ENCODE measurements around the gene INSR. TPM values are rescaled to one million over a fixed set of nuclear protein-coding genes. Genes with fewer than 3 reads are reported as not detected.

Gene INSR
- total RNA-seq, 1 donor from 2014 or later, result 7.9 TPM

GRCh38 chr19:7069904-7070226 is 224.3 kb downstream of the INSR start:
- Histone ChIP-seq H3K9ac (ENCODE audit: low read length) (peak overlapping the region; percentile 91), H3K4me2 (ENCODE audit: low read length) (peak overlapping the region; percentile 87), H3K4me1 (ENCODE audit: insufficient read depth, low read length) (peaks cover 5% of the 10 kb centered on the region), H3K9me3 (ENCODE audit: insufficient read depth, low read depth, low read length) (no peaks in the 10 kb centered on the region), H3K4me3 (ENCODE audit: insufficient read depth, low read depth, low read length) (peak overlapping the region; percentile 87), H4K20me1 (ENCODE audit: insufficient read depth, low read length) (peaks cover 4% of the 10 kb centered on the region), H3K79me2 (ENCODE audit: insufficient read depth, low read length) (peaks cover 20% of the 10 kb centered on the region), H2AFZ (ENCODE audit: low read depth, low read length) (peak overlapping the region; percentile 98), H3K27ac (ENCODE audit: low read depth, low read length) (peak overlapping the region; percentile 70), H3K36me3 (ENCODE audit: insufficient read depth, low read length) (peaks cover 16% of the 10 kb centered on the region), H3K27me3 (ENCODE audit: insufficient read depth, low read length) (no peaks in the 10 kb centered on the region)
- Mint-ChIP-seq H3K9me3 (ENCODE audit: unreplicated experiment) (peaks cover 7% of the 10 kb centered on the region), H3K27me3 (ENCODE audit: low read depth, unreplicated experiment) (no peaks in the 10 kb centered on the region), H3K4me1 (ENCODE audit: low read depth, unreplicated experiment) (peaks cover 5% of the 10 kb centered on the region), H3K4me3 (ENCODE audit: unreplicated experiment) (peak overlapping the region; percentile 94), H3K27ac (ENCODE audit: unreplicated experiment) (peak overlapping the region; percentile 58), H3K36me3 (ENCODE audit: low read depth, unreplicated experiment) (peaks cover 17% of the 10 kb centered on the region)
- FAIRE-seq, result no peak
- DNase-seq (ENCODE audit: low read depth), result no peak
- TF ChIP-seq EZH2 (IDR thresholded peaks at IDR 0.05; ENCODE audit: insufficient read depth, low read length), result no peak
- TF ChIP-seq, protein P1, sequence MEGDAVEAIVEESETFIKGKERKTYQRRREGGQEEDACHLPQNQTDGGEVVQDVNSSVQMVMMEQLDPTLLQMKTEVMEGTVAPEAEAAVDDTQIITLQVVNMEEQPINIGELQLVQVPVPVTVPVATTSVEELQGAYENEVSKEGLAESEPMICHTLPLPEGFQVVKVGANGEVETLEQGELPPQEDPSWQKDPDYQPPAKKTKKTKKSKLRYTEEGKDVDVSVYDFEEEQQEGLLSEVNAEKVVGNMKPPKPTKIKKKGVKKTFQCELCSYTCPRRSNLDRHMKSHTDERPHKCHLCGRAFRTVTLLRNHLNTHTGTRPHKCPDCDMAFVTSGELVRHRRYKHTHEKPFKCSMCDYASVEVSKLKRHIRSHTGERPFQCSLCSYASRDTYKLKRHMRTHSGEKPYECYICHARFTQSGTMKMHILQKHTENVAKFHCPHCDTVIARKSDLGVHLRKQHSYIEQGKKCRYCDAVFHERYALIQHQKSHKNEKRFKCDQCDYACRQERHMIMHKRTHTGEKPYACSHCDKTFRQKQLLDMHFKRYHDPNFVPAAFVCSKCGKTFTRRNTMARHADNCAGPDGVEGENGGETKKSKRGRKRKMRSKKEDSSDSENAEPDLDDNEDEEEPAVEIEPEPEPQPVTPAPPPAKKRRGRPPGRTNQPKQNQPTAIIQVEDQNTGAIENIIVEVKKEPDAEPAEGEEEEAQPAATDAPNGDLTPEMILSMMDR (IDR thresholded peaks at IDR 0.05; ENCODE audit: insufficient read depth, low read depth, low read length), result no peak

- Histone ChIP-seq H3K27me3 (ENCODE audit: insufficient read depth, low read length) (no peaks in the 10 kb centered on the region), H3K4me2 (ENCODE audit: low read length) (peak within 1 kb of the TSS; percentile 87), H3K79me2 (ENCODE audit: insufficient read depth, low read length) (peaks cover 20% of the 10 kb centered on the region), H3K27ac (ENCODE audit: low read depth, low read length) (peak within 1 kb of the TSS; percentile 70), H3K9me3 (ENCODE audit: insufficient read depth, low read depth, low read length) (no peaks in the 10 kb centered on the region), H3K4me3 (ENCODE audit: insufficient read depth, low read depth, low read length) (peak within 1 kb of the TSS; percentile 87), H2AFZ (ENCODE audit: low read depth, low read length) (peak within 1 kb of the TSS; percentile 98), H4K20me1 (ENCODE audit: insufficient read depth, low read length) (peaks cover 4% of the 10 kb centered on the region), H3K36me3 (ENCODE audit: insufficient read depth, low read length) (peaks cover 14% of the 10 kb centered on the region), H3K4me1 (ENCODE audit: insufficient read depth, low read length) (peaks cover 5% of the 10 kb centered on the region), H3K9ac (ENCODE audit: low read length) (peak within 1 kb of the TSS; percentile 91)
- H3K36me3 Mint-ChIP-seq (ENCODE audit: low read depth, unreplicated experiment), result peaks cover 15% of the 10 kb centered on the region
- peaks cover 5% of the 10 kb centered on the region for H3K4me1 Mint-ChIP-seq (ENCODE audit: low read depth, unreplicated experiment)
- H3K9me3 Mint-ChIP-seq (ENCODE audit: unreplicated experiment), result peaks cover 5% of the 10 kb centered on the region
- H3K27ac Mint-ChIP-seq (ENCODE audit: unreplicated experiment), result peak within 1 kb of the TSS; percentile 76
- H3K4me3 Mint-ChIP-seq (ENCODE audit: unreplicated experiment), result peak within 1 kb of the TSS; percentile 94
- FAIRE-seq (no peak), DNase-seq (ENCODE audit: low read depth) (peak; percentile 91)
- no peaks in the 10 kb centered on the region for H3K27me3 Mint-ChIP-seq (ENCODE audit: low read depth, unreplicated experiment)
- no peak for TF ChIP-seq EZH2 (IDR thresholded peaks at IDR 0.05; ENCODE audit: insufficient read depth, low read length)
- TF ChIP-seq, protein P1 (IDR thresholded peaks at IDR 0.05; ENCODE audit: insufficient read depth, low read depth, low read length), result no peak
These were observed 224.9 kb downstream of the INSR start, which contains the start of gene ZNF557 for GRCh38 chr19:7069042-7069903. Gene ZNF557 (plus strand): TSS chr19:7069703. CDS start chr19:7075075, 5,372 bp downstream.

DNA sequence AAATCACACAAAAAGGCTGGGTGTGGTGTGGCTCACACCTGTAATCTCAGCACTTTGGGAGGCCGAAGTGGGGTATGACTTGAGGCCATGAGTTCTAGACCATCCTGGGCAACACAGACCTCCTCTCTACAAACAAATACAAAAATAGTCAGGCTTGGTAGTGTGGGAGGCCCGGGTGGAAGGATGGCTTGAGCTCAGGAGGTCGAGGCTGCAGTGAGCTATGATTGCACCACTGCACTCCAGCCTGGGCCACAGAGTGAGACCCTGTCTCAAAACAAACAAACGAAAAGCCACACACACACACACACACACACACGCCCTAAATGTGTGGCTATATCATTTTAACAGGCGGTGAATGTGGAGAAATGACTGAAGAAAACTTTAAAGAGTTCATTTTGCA is 225.6 kb downstream of the INSR start:
- Histone ChIP-seq H3K36me3 (ENCODE audit: insufficient read depth, low read length) (peaks cover 13% of the 10 kb centered on the region), H3K4me3 (ENCODE audit: insufficient read depth, low read depth, low read length) (no peak overlapping the region), H3K4me2 (ENCODE audit: low read length) (peak overlapping the region; percentile 87), H4K20me1 (ENCODE audit: insufficient read depth, low read length) (peaks cover 4% of the 10 kb centered on the region), H3K79me2 (ENCODE audit: insufficient read depth, low read length) (peaks cover 20% of the 10 kb centered on the region), H3K4me1 (ENCODE audit: insufficient read depth, low read length) (peaks cover 5% of the 10 kb centered on the region), H2AFZ (ENCODE audit: low read depth, low read length) (peak overlapping the region; percentile 74), H3K9ac (ENCODE audit: low read length) (no peak overlapping the region), H3K9me3 (ENCODE audit: insufficient read depth, low read depth, low read length) (no peaks in the 10 kb centered on the region), H3K27me3 (ENCODE audit: insufficient read depth, low read length) (no peaks in the 10 kb centered on the region), H3K27ac (ENCODE audit: low read depth, low read length) (no peak overlapping the region)
- no peak overlapping the region for H3K27ac Mint-ChIP-seq (ENCODE audit: unreplicated experiment)
- peak overlapping the region; percentile 94 for H3K4me3 Mint-ChIP-seq (ENCODE audit: unreplicated experiment)
- H3K9me3 Mint-ChIP-seq (ENCODE audit: unreplicated experiment), result peaks cover 5% of the 10 kb centered on the region
- H3K4me1 Mint-ChIP-seq (ENCODE audit: low read depth, unreplicated experiment), result peaks cover 5% of the 10 kb centered on the region
- no peak for FAIRE-seq
- H3K27me3 Mint-ChIP-seq (ENCODE audit: low read depth, unreplicated experiment), result no peaks in the 10 kb centered on the region
- TF ChIP-seq EZH2 (IDR thresholded peaks at IDR 0.05; ENCODE audit: insufficient read depth, low read length), result no peak
- TF ChIP-seq, protein P1 (IDR thresholded peaks at IDR 0.05; ENCODE audit: insufficient read depth, low read depth, low read length), result no peak
- peaks cover 9% of the 10 kb centered on the region for H3K36me3 Mint-ChIP-seq (ENCODE audit: low read depth, unreplicated experiment)
- no peak for DNase-seq (ENCODE audit: low read depth)

Data from astrocyte (in vitro differentiated cells and primary cell).